ENCODE results near the gene EN1.

EN1 gene

DNA sequence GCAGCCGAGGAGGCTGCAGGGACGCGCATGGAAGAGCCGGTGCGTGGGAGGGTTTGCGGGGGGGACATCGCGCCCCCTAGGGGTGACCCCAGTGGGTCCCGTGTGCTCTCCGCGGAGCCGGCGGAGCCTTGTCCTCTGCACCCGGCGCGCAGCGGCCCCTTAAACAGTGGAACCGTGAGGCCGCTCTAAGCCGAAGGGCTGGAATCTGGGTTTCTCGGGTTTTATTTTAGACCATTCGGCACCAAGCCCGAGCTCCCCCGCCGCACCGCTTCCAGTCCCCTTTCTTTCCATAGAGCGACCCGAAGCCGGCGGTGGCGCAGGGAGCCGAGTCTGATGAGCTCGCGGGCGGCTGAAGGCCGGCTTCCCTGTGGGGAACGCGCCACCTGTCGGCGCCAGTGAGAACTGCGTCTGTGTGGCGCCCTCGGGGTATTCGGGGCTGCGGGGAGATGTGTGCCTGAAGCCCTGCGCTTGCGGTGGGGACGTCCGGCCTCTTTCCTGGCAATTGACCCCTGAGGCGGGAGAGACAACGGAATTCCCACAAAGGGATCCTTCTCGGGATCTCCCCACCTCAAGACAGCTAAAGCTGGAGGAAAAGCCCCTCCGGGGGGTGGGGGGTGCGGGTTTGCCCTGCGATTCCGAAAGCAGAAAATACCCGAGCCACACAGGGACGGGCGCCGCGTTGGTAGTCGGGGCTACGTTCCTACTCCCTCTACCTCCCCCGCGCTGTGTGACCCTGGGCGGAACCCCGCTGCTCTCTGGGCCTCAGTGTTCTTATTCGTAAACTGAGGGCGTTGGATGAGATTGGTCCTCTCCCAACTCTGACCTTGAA lies 8.2 kb upstream of the EN1 start:
- DNase-seq (ENCODE audit: low read depth in 2 of 2) = peak; percentile 60 to 64

DNA sequence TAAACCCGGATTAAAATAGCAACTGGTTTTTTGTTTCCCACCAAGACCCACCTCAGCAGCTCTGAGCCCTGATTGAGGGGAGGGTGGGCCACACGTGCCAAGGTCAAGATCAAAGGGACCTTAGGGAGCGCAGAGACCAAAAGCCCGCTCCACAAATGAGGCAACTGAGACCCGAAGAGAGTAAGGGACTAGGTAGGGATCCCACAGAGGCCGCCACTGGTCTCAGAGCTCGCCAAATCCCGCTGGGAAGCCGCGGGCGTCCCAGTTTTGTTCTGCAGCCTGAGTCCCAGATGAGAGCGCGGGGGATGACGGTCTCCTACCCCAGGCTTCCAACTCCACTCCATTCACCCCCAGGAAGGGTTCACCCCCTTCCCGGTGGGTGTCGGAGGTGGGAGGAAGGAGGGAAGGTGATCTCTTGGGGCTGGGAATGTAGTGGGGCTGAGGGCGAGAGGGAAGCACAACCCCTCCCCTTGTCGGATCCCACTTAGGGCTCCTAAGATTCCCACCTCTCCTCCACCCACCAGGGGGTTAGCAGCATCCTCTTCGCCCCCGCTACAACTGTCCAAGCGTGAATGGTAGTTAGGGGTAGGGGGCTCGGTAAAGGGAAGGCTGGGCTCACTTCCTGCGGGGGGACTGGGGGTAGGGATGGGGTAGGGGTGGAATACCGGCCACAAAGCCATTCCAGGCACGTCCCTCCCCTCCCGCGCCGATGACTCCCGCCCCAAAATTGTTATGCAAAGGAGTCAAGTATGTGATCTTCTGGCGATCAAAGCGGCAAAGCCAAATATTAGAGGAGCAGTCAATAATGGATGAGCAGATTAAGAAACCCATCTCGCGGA lies 7.3 kb upstream of the EN1 start:
- no peak for DNase-seq (ENCODE audit: low read depth in 2 of 2)

DNA sequence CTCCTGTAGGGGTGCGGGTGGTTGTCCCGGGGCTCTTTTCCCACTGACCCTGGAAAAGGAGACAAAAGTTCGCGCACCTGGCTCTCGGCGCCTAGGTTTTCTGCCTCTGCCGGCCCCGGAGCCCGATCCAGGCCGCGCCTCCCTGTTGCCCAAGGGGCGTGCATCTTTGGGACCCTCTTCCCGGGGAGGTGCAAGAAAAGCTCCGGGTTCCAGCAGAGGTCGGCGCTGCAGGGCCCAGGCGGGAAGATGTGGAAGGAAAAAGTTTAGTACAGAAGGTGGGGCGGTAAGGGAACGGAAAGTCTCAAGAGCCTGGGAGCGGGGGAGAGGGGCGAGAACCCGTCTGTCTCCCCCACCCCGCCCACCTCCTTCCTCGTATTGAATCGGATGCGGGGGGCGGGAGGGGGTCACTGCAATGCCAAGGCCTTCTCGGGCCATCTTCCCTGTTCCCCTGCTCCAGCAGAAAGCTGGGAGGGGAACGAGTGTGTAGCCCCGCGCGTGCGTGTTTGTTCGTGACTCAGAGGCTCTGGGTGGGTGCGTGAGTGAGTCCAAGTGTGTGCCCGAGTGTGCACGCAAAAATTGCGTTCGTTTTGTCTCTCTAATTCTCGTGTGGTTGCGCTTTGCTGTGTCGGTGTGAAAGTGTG lies 6.3 kb upstream of the EN1 start:
- DNase-seq (ENCODE audit: low read depth in 2 of 2) = no peak

DNA sequence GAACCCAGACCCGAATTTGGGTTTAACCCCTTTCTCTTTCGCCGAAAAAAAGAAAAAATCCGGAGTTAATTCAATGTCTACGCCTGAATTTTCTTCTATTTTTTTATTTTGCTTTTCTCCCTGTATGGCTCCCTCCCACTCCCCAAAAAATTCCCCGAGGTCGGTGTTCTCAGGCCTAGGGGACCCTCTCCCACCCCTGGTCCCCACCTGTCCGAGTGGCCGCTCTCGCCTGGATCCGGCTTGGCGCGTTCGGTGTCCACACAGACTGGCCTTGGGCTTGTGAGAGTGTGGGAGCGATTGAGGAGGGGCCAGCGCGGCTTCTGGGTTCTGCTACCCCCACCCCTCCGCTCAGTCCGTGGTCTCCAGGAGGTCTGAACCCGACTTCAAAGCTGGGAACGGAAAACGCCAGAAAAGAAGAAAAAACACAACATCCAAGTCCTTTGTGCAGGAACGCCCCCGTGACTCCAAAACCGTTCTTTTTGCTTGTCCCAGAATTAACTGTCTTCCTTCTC lies 5.7 kb upstream of the EN1 start:
- no peak for DNase-seq (ENCODE audit: low read depth in 2 of 2)

DNA sequence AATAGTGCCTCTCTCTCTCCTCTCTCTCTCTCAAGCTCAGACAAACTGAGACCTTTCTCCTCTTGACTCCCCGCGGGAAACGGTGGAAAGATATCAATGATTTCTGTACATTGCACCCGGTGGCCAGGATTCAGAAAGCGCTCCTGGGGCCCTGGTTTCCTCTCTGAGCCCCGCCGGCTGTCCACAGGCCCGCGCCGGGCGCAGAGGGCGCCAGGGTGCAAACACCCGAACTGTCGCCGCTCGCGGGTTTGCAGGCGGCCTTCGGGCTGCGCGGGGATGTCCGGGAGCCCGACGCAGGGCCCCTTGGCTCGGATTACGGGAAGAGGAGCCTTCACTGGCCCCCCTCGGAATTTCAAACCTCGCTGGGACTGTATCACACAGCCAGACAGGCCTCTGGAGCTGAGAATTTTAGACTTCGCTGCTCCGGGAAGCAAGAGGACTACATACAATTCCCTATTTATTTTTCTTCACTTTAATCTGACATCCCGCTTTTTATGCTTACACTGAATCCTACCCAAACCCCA lies 5.2 kb upstream of the EN1 start:
- no peak for DNase-seq (ENCODE audit: low read depth in 2 of 2)

DNA sequence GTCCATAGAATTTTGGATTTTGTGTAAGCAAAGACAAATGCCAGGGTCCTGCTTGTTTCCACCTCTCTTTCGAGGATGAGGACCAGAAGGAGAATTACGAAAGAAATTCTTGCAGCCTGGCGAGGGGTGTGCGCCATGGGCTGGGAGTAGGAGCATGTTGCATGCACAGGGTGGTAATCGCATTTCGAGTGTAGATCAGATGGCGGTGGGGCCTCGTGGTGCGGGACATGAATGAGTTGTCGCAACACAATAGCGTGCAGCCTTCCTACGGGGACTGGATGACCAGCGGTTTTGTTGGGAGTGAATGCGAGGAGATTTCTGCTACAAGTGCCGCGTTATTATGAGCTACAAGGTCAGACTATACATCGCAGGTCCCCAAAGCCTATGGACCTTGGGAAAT lies 4.2 kb upstream of the EN1 start:
- DNase-seq (ENCODE audit: low read depth in 2 of 2) = no peak

DNA sequence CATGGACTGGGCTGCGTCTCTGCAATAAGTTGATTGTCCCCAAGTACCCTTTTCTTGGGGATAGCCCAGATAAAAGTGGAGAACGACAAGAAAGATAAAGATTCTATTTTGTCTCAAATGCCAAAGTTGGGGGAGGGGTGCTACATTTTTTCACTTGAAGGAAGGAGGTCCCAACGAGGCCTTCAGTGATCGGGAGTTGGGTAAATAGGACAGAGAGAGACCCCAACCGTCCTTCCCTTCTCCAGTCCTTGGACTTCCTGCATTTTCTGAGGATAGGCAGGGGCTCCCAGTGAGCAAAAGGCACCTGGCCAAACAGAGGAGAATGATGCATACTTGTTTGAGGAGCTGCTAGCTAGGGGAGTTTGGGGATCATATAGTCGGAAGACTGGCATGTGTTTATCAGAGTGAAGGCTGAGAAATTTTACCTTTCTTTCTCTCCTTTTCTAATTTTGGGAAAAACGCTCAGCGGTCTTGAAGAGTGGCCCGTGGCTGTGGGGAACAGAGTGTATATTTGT lies 3.5 kb upstream of the EN1 start:
- DNase-seq (ENCODE audit: low read depth in 2 of 2) = no peak

DNA sequence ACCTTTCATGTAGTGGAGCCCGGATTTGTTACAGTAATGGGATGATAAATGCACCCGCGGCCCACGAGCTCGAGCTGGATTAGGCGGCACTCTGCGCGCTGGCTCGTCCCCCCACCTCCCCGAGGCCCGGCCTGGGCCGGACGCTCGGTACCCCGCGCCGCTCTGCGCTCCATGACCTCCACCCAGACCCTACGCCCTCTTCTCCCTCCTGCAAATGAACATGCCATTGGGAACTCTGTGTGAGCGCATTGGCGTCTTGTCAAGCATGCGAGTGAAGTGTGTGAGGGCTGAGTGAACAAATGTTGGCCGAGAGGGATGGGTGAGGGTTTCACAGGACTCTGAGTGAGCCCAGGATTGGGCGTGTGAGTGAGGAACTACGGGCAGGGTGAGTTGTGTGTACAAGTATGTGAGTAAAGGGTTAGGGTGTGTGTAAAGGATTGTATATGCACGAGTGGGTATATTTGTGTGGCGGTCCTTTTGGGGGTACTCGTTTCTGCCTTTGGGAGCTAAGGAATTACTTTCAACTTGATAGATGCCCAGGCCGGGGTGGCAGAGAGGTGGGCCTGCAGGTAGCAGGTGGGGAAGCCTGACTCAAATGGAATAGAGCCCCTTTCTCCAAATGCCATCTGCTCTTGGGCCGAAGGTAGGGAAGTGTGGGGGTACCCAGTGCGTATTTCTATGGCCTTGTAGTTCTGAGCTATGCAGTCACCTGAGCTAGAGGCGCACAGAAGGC lies 2.9 kb upstream of the EN1 start:
- DNase-seq (ENCODE audit: low read depth in 2 of 2) = no peak

DNA sequence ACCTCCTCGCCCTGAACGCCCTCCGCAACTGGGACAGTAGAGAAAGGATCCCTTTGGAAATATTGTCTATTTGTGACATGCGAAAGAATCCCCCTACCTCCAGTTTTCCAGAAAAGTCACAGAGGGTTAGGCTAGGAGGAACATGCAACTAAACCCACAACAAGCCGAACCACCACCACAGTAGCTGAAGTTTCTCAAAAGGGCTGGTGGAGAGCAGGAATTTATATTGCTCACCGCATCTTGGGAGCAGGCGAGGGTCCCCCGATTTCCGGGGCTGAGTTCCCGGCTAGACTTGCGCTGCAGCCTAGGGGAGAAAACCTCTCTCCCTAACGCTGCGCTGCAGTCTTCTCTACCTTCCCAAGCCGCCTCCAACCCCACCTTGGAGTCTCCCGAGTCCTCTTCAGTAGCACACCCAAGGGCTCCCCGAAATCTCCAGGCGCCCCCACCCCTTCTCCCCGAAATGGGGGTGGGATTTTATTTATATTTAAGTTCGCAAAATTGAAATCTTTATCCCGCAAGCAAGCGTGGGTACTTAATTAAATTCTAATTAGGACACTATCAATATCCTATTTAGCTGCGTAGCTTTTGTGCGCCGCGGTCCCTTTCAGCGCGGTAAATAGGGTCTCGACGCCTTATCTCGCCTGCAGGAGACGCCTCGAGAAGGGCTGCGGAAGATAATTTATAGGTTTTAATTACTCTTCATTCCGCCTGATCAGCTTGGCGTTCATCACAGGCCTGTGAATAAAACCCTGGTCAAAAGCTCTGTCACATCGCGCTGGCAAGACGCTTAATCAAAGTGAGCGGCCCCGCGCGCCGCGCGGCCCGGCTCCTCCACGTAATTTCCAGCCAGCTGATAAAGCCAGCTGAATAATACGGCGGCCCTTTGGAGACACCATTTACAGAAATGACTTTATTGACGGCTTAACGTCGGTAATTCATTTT lies 2.0 kb upstream of the EN1 start:
- no peak for DNase-seq (ENCODE audit: low read depth in 2 of 2)

DNA sequence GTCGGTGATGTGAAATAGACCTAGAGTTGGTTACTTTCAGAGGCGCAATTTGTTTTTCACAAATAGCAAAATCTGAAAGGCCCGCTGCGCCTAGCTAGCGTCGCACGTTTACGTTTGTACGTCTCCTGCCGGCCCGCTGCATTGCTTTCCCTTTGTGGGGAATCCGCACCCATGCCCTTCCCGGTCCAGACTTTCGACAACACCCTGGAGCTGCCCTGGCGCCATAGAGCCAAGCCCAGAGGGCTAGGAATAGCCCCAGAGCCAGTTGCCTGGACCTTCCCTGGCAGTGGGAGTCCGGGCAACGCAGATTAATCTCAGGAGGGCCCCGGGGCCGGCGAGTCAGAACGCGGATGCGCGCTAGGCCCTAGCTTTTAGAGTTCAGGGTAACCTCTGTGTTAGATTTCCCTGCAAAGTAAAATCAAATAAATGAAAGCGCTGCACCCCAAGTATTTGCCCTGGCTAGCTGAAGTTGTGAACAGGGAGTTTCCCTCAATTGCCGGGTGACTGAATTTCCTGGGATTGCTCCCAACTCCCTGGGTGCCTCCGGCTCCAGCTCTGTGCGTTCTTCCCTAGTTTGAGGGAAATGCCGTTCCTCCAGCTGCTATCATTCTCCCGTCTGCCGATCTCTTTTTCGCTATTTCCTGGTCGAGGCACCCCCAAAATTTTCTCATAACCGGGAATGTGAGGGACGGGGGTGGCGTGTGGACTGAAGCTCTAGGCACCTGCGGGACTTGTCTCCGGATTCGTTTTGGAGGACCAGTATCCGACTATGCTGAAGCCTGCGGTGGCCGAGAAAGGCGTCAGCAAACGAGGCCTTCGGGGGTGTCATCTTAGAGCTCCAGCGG lies 1.2 kb upstream of the EN1 start:
- DNase-seq (ENCODE audit: low read depth in 2 of 2) = no peak

DNA sequence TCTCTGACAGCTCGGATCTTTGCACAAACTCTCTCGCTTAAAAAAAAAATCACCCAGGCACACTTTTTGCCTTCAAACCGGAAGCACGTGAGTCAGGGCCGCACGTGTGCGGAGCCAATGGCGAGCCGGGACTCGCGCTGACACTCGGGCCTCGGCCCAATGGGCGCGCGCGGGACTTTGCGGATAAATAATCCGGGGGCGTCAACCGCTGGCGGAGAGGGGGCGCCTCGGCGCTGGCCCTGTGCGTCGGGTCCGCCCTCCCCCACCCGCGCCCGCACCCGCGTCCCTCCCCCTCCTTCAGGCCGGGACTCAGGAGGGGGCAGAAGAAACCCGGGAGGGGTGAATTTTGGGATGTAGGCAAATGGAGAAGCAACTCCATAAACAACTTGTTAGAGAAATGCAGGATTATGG lies 319 bp upstream of the EN1 start:
- no peak for DNase-seq (ENCODE audit: low read depth in 2 of 2)

DNA sequence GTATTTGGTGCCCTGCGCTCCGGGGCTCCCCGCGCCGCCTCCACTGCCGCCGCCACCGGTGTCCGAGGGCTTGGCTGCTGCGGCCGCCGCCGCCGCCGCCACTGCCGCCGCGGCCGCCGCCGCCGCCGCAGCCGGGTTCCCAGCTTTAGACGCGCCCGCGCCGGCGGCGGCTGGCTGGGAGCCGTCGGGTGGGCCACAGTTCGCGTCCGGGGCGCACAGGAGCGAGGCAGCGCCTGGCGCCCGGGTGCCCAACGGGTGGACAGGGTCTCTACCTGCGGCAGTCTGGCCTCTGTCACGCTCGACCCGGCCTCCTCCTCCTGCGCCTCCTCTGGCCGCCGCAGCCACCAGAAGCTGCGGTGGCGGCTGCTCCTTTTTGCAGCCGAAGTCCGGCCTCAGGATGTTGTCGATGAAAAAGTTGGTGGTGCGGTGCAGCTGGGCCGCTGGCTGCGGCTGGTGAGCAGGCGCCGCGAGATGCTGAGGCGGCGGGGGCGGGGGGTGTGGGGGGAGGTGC lies 951 bp downstream of the EN1 start:
- DNase-seq (ENCODE audit: low read depth in 2 of 2) = no peak

DNA sequence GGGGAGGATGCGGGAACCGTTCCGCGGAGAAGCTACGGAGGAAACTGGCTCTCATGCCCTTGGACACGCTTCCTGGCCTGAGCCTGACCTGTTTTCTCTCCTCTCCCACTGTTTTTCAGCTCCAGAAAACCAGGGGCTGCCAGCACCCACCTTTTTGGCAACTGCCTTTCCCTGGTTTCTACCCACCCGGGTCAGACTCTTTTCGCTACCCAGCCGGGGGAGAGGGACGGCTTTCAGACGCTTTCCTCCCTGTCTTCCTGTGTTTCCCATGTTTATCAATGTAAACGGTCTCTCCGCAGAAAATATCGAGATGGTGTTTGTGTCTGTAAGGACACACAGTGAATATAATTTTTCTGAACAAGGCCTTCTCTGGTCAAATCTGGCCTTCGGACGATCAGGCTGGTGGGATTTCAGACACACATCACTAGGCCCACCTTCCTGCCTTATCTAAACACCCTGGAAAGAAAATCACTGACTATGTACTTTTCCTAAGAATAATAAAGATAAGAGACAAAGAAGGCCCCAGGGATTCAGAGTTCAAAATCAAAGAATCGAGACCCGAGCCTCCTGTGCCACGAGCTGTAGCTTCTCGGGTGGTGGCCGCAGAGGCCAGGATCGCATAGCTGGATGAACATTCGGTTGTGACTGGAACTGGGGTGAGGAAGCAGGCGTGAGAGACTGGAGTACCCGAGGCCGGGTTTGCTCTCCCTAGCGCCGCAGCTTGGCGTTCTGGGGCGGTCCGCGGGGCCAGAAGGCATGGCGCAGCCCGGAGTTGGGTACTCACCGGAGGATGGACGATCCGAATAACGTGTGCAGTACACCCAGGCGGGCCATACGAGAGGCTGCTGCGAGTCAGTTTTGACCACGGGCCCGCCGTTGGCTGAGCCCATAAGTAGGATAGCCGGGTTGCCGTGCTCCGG lies 1.7 kb downstream of the EN1 start:
- DNase-seq (ENCODE audit: low read depth in 2 of 2) = no peak

DNA sequence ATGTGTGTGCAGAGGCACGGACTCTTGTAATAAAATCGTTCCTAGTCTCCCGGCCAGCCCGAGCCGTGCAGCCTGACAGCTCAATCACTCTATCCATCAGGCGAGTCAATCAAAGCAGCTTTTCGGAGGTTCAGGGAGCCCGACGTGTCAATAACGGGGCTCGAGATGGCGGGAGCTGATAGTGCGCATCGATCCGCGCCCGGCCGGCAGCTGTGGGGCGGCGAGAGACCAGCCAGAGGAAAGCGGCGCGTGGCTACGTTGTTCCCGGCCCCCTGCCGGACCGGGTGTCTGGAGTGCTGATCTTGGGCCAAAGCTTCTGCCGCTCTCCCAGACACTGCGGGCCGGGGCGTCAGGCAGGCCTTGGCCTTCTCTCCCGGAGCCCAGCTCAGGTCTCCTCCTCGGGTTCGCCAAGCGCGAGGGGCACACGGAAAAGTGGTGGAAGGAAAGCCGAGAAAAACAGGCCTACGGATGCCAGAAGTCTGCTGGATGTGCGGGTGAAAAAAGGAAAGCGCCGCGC lies 2.4 kb downstream of the EN1 start:
- no peak for DNase-seq (ENCODE audit: low read depth in 2 of 2)

DNA sequence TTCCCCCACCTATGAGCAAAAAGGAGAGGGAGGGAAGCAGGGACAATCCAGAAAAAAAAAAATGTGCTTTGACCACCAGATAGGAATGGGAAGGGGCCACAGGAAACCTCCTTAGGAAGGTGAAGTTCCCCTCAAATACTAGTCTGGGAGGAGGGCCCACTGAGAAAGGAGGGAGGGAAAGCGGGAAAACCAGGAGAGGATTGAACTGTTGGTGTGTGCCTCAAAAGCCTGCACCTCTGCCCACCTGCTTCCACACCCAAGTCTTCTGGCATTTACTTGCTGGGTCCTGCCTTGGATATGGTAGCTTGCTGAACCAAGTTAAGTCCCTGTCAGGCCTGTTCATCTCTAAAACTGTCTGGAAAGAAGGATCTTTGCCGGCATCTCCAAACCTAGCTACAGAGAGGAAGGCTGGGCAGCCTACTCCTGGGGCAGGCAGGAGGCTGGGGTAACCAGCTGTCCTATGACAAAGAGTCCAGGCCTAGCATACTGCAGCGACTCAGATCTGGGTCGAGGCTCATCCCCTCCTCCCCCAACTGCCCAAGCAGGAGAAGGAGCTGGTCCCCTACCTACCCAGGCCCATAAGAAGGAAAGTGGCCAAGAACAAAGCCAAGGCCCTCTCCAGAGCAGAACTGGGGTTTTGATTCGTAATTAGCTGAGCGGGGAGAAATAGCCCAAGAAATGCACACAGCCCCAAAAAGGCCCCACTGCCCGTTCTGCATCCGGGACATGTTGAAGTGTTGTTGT lies 3.0 kb downstream of the EN1 start:
- DNase-seq (ENCODE audit: low read depth in 2 of 2) = no peak

DNA sequence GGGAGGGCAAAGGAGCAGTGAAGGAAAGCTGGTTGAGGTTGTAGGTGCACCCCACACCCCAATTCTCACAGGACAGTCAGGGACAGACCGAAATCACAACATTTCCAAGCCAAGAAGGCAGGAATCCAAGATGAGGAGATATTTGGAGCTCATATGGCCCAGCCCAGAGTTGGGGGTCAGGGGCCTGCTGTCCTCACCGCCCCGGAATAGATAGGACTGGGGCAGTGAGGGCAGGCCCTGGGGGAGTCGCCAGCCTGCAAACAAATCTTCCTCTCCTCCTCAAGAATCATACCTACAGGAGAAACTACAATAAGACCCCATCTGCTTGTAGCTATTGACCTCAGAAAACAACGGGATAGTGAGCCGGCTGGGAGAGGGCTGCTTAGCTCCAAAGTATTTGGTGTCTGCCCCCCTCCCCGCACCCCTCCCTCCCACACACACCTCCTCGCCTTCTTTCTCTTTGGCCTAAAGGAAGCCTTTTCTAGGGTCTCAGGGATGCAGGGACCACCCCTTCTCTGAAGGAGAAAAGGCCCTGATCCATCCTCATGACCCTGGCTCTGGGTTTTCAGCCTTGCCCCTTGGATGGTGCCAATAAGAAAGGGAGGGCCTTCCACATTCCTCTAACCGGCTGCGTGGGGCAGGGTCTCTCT lies 3.8 kb downstream of the EN1 start:
- DNase-seq (ENCODE audit: low read depth in 2 of 2) = no peak
